Activated CD4-positive, alpha-beta T cell treated with anti-CD3 and anti-CD28 coated beads, Interleukin-2, amount 10 ng/mL, durations not matched to agents 7 days and 5 days (primary cell): Measurements from ENCODE around the gene SNPH. TPM values are rescaled to one million over a fixed set of nuclear protein-coding genes. Genes with fewer than 3 reads are reported as not detected.
"Not testable (repeated sequence)": the region's sequence is repeated elsewhere in the genome, so short reads cannot be mapped to it uniquely, and the experiment has no call there.

Source experiments
- CTCF ChIA-PET: fragments of 350-600 bp; sonication (Branson Sonifier 250); formaldehyde crosslinking; loops from one replicate; lab custom pipeline; 2021; ENCODE audit warnings: antibody characterized with exemption; lab: Charles Lee
- POLR2A ChIA-PET: fragments of 350-600 bp; sonication (Branson Sonifier 250); formaldehyde crosslinking; loops from one replicate; lab custom pipeline; 2021; ENCODE audit warnings: antibody characterized with exemption; lab: Charles Lee
- DNase-seq: peaks from one replicate; pipeline ENCODE4 v3.0.0-alpha.2; 2020
- H3K27ac Mint-ChIP-seq: one replicate; pipeline ENCODE4 v1.8.0; 2021; ENCODE audit warnings: mild to moderate bottlenecking, moderate library complexity, mixed read lengths
- H3K27me3 Mint-ChIP-seq: one replicate; pipeline ENCODE4 v1.8.0; 2021; ENCODE audit warnings: mixed read lengths
- H3K36me3 Mint-ChIP-seq: one replicate; pipeline ENCODE4 v1.8.0; 2021; ENCODE audit warnings: low read depth, mixed read lengths
- H3K4me1 Mint-ChIP-seq: one replicate; pipeline ENCODE4 v1.8.0; 2021; ENCODE audit warnings: mixed read lengths
- H3K4me3 Mint-ChIP-seq: one replicate; pipeline ENCODE4 v1.8.0; 2021; ENCODE audit warnings: mild to moderate bottlenecking, moderate library complexity, mixed read lengths
- H3K9me3 Mint-ChIP-seq: one replicate; pipeline ENCODE4 v1.8.0; 2021; ENCODE audit warnings: mixed read lengths
- total RNA-seq, 2 experiments: library from RNA; stranded (reverse); gene quantifications; one replicate each; pipeline ENCODE4 v1.2.3, GENCODE V29; 2021

The SNPH gene
- total RNA-seq, 2 experiments from 2014 or later, result 7.3 to 8.4 TPM

DNA sequence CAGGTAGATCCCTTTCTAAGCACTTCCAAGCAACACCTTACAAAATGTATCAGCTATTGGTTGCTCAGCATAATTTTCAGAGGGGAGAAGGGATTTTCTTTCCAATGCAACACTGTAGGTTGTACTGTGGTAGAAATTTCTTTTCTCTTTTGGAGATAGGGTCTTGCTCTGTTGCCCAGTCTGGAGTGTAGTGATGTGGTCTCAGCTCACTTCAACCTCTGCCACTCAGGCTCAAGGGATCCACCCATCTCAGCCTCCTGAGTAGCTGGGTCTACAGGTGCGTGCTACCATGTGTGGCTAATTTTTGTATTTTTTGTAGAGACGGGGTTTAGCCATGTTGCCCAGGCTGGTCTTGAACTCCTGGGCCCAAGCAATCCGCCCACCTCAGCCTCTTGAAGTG, 24.0 kb upstream of the SNPH start:
- no peak for DNase-seq
- H3K9me3 Mint-ChIP-seq, result no peaks in the 10 kb centered on the region
- ChIA-PET POLR2A (no interaction called here), CTCF (interaction anchor here (1.4 to 1.5 kb wide), 2 partner anchors 12 to 41 kb away, joined by 3 read pairs; no protein-coding TSS in a partner anchor)
- H3K36me3 Mint-ChIP-seq, result no peaks in the 10 kb centered on the region
- H3K27ac Mint-ChIP-seq, result no peak overlapping the region
- H3K4me3 Mint-ChIP-seq, result no peak overlapping the region
- peaks cover 7% of the 10 kb centered on the region for H3K4me1 Mint-ChIP-seq
- peaks cover 14% of the 10 kb centered on the region for H3K27me3 Mint-ChIP-seq

DNA sequence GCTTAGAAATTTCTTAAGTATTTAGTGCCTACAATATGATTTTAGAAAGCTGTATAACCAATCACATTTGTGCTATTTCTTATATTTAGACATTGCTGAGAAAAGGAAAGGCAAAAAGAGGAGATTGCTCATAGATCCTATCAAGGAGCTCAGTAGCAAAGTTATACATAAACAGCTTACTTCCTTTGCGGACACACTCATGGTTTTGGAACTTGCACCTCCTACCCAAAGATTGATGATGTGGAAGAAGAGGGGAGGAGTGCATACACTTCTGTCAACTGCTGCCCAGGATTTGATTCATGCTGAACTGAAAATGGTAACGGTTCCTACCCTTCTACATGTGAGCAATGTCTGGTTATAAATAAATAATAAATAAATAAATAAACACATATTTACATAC, 23.6 kb upstream of the SNPH start:
- H3K4me1 Mint-ChIP-seq, result peaks cover 7% of the 10 kb centered on the region
- H3K27me3 Mint-ChIP-seq, result peaks cover 14% of the 10 kb centered on the region
- no peak overlapping the region for H3K4me3 Mint-ChIP-seq
- no peak for DNase-seq
- POLR2A ChIA-PET, result no interaction called here
- H3K27ac Mint-ChIP-seq, result no peak overlapping the region
- H3K36me3 Mint-ChIP-seq, result no peaks in the 10 kb centered on the region
- H3K9me3 Mint-ChIP-seq, result no peaks in the 10 kb centered on the region
- CTCF ChIA-PET, result interaction anchor here (1.4 to 1.5 kb wide), 2 partner anchors 12 to 40 kb away, joined by 3 read pairs; no protein-coding TSS in a partner anchor

DNA sequence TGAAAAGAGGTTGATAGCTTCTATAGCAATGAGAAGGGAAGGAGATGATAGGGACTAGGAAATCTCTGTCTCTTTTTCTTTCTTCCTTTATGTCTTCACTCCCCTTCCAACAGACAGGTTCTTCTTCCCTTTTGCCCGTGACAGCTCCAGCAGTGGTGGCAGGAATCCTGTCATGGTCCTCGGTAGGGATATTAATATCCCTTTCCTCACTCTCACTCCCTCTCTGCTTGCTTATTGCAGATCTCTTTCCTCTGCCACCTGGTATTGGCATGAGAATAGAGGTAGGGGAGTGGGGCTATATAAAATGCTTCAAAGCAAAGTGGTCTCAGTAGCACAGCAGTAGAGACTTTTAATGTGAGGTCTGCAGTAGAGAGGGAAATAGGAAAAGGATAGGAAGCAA, 20.5 kb upstream of the SNPH start:
- Mint-ChIP-seq H3K9me3 (no peaks in the 10 kb centered on the region), H3K27ac (no peak overlapping the region), H3K27me3 (peaks cover 8% of the 10 kb centered on the region), H3K4me3 (no peak overlapping the region), H3K36me3 (no peaks in the 10 kb centered on the region), H3K4me1 (peaks cover 7% of the 10 kb centered on the region)
- CTCF ChIA-PET, result no interaction called here
- no peak for DNase-seq
- POLR2A ChIA-PET, result no interaction called here

DNA sequence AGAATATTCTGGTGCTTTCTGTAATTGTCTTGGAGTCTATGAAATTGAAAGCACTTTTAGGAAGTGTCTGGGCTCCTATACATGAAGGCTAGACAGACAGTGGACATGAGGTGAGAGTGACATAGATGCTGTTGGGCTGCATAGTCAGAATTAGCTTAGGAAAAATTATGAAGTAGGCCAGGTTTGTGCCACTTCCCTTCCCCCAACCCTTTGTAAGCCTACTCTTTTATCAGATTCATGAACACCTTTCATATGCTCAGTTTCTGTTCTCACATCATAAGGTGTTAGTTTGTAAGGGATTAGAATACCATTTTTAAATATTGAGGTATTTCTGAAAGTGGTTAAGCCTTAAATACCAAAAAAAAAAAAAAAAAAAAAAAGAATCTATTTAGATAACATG, 18.4 kb upstream of the SNPH start:
- Mint-ChIP-seq H3K27ac (no peak overlapping the region), H3K36me3 (no peaks in the 10 kb centered on the region), H3K9me3 (peaks cover 2% of the 10 kb centered on the region), H3K27me3 (peaks cover 15% of the 10 kb centered on the region), H3K4me3 (no peak overlapping the region), H3K4me1 (peaks cover 7% of the 10 kb centered on the region)
- DNase-seq, result no peak
- POLR2A ChIA-PET, result no interaction called here
- CTCF ChIA-PET, result interaction anchor here (0.6 to 1.3 kb wide), 4 partner anchors 12 to 188 kb away, joined by 3 to 5 read pairs (median 3); no protein-coding TSS in a partner anchor

DNA sequence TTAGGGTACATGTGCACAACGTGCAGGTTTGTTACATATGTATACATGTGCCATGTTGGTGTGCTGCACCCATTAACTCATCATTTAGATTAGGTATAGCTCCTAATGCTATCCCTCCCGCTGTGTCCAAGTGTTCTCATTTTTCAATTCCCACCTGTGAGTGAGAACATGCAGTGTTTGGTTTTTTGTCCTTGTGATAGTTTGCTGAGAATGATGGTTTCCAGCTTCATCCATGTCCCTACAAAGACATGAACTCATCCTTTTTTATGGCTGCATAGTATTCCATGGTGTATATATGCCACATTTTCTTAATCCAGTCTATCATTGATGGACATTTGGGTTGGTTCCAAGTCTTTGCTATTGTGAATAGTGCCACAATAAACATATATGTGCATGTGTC, 15.8 kb upstream of the SNPH start:
- POLR2A ChIA-PET, DNase-seq, H3K36me3 Mint-ChIP-seq, H3K4me3 Mint-ChIP-seq, H3K27ac Mint-ChIP-seq, H3K4me1 Mint-ChIP-seq, H3K9me3 Mint-ChIP-seq: not testable (repeated sequence)
- peaks cover 16% of the 10 kb centered on the region for H3K27me3 Mint-ChIP-seq
- CTCF ChIA-PET, result interaction anchor here (2.2 kb wide), 1 partner anchor 16 kb away, joined by 8 read pairs; the partner anchor contains the start of gene SNPH

DNA sequence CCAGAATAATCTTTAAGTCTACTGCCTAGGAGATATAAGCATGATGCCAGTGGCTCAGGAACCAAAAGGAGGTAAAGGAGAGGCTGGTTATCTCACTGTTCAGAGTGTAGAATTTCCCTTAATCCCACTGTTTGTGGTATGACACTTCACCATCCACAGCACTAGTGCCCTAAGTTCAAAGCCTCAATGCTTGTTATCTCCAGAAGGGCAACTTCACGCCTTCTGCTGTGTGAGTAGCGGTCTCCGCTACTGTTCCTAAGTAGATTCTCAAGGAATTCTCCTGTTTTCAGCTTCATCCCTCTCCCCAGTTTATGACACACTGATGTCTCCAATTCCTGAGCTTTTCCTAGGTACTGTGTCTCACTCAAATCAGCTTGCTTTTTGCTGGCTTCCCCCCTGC, 13.7 kb upstream of the SNPH start:
- no peaks in the 10 kb centered on the region for H3K36me3 Mint-ChIP-seq
- H3K27ac Mint-ChIP-seq, result no peak overlapping the region
- ChIA-PET POLR2A (no interaction called here), CTCF (no interaction called here)
- DNase-seq, result no peak
- peaks cover 2% of the 10 kb centered on the region for H3K9me3 Mint-ChIP-seq
- peaks cover 24% of the 10 kb centered on the region for H3K27me3 Mint-ChIP-seq
- no peak overlapping the region for H3K4me3 Mint-ChIP-seq
- peaks cover 6% of the 10 kb centered on the region for H3K4me1 Mint-ChIP-seq

DNA sequence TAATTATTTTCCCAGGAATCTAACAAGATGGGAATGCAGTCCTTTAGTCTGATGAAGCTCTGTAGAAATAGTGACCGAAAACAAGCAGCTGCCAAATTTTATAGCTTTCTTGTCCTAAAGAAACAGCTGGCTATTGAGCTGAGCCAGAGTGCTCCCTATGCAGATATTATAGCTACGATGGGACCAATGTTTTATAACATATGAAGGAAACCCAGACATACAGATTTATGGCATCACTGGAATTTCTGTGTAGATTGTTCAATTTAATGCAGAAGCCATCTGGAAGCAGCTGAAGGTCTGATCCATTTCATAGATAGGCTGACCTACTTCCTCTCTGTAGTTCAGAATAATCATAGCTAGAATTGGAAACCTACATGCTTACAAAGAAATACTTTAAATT, 11.8 kb upstream of the SNPH start:
- H3K4me3 Mint-ChIP-seq, result no peak overlapping the region
- H3K27ac Mint-ChIP-seq, result no peak overlapping the region
- H3K4me1 Mint-ChIP-seq, result peaks cover 6% of the 10 kb centered on the region
- ChIA-PET POLR2A (no interaction called here), CTCF (interaction anchor here (0.6 to 1.1 kb wide), 4 partner anchors 12 to 339 kb away, joined by 3 read pairs; no protein-coding TSS in a partner anchor)
- peaks cover 2% of the 10 kb centered on the region for H3K9me3 Mint-ChIP-seq
- H3K27me3 Mint-ChIP-seq, result peaks cover 25% of the 10 kb centered on the region
- no peak for DNase-seq
- no peaks in the 10 kb centered on the region for H3K36me3 Mint-ChIP-seq

DNA sequence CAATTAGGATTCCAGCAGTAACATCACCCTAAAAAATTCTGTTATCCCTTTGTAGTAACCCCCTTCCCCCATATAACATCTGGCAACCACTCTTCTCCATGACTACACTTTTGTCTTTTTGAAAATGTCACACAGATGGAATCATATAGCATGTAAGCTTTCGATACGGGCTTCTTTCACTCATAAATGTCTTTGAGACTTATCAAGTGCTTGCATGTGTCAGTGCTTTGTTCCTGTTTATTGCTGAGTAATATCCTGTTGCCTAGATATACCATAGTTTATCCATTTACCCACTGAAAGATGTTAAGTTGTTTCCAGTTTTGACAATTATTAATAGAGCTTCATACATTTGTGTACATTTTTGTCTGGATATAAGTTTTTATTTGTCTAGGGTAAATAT, 10.4 kb upstream of the SNPH start:
- no peak overlapping the region for H3K27ac Mint-ChIP-seq
- ChIA-PET CTCF (interaction anchor here (1.5 kb wide), 1 partner anchor 11 kb away, joined by 6 read pairs; the partner anchor contains the start of gene SNPH), POLR2A (no interaction called here)
- no peak for DNase-seq
- no peak overlapping the region for H3K4me3 Mint-ChIP-seq
- peaks cover 2% of the 10 kb centered on the region for H3K9me3 Mint-ChIP-seq
- H3K36me3 Mint-ChIP-seq, result no peaks in the 10 kb centered on the region
- peaks cover 25% of the 10 kb centered on the region for H3K27me3 Mint-ChIP-seq
- H3K4me1 Mint-ChIP-seq, result peaks cover 6% of the 10 kb centered on the region

DNA sequence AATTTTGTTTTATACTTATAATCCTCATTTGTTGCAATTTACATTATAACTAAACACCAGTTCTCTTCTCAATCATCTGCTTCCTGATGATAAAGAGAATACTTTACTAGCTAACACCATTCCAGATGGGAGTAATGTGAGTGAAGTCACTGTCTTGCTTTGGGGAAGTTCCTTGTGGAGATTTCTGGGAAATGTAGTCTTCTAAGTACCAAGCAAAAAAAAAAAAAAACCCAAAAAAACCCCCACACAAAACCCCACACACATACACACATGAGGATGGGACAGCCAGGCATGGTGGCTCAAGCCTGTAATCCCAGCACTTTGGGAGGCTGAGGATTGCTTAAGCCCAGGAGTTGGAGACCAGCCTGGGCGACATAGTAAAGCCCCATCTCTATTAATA, 2.2 kb upstream of the SNPH start:
- no peak overlapping the region for H3K27ac Mint-ChIP-seq
- ChIA-PET CTCF (interaction anchor here (1.7 kb wide), 1 partner anchor 10 kb away, joined by 5 read pairs; no protein-coding TSS in a partner anchor), POLR2A (no interaction called here)
- H3K4me3 Mint-ChIP-seq, result no peak overlapping the region
- no peaks in the 10 kb centered on the region for H3K27me3 Mint-ChIP-seq
- DNase-seq, result no peak
- H3K9me3 Mint-ChIP-seq, result peaks cover 6% of the 10 kb centered on the region
- H3K36me3 Mint-ChIP-seq, result peaks cover 12% of the 10 kb centered on the region
- H3K4me1 Mint-ChIP-seq, result peaks cover 31% of the 10 kb centered on the region

DNA sequence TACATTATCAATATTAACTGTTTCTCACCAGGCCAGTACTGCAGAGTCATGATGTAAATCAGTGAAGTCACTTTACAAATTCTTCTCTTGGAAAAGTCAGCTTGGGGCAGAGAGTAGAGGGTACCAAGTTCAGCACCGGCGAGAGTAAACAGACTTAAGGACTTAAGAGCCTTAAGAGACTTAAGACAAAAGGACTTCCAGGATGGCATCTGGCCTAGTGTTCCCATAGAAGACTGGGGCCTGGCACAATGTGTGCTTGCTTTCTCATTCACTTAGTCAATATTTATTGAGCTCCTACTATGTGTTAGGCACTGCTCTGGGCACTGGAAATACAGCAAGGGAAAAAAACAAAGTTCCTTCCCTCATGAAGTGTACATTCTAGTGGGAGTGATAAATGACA, 1.4 kb upstream of the SNPH start:
- CTCF ChIA-PET, result interaction anchor here (0.8 kb wide), 1 partner anchor 38 kb away, joined by 3 read pairs; no protein-coding TSS in a partner anchor
- DNase-seq, result no peak
- POLR2A ChIA-PET, result no interaction called here
- Mint-ChIP-seq H3K27ac (peak overlapping the region; percentile 37), H3K36me3 (peaks cover 12% of the 10 kb centered on the region), H3K27me3 (no peaks in the 10 kb centered on the region), H3K4me3 (no peak overlapping the region), H3K9me3 (peaks cover 6% of the 10 kb centered on the region), H3K4me1 (peaks cover 31% of the 10 kb centered on the region)

DNA sequence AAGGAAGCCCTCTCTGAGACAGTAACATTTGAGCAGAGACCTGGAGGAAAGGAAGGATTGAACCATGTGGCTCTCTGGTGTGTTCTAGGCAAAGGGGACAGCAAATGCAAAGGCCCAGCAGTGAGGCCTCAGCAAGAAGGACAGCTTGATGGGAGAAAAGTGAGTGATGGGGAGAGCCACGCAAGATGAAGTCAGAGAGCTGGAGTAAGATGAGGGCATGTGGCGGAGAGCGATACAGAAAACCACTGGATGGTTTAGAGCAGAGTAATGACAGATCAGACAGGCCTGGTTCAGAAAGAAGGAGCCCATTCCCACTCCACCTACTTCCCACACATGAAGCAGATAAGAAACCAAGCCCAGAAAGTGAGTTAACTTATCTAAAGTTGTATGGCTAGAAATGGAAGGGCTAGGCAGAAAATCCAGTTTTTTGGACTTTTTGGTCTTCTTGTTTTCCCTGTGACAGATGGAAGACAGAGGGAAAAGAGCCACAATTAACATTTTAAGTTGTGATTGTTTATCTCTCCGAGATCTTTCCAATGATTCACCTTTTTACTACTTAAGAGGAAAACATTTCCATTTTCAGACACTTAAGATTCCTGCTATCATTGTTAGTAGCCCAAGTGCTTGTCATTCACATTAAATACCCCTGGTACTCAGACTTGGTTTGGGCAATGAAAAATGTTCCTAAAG, 723 bp upstream of the SNPH start:
- DNase-seq, result no peak
- Mint-ChIP-seq H3K9me3 (peaks cover 6% of the 10 kb centered on the region), H3K27ac (peak overlapping the region; percentile 89), H3K36me3 (peaks cover 14% of the 10 kb centered on the region), H3K4me1 (peaks cover 31% of the 10 kb centered on the region), H3K4me3 (peak overlapping the region; percentile 88), H3K27me3 (no peaks in the 10 kb centered on the region)
- CTCF ChIA-PET, result interaction anchor here (0.8 kb wide), 1 partner anchor 38 kb away, joined by 3 read pairs; no protein-coding TSS in a partner anchor
- POLR2A ChIA-PET, result no interaction called here

DNA sequence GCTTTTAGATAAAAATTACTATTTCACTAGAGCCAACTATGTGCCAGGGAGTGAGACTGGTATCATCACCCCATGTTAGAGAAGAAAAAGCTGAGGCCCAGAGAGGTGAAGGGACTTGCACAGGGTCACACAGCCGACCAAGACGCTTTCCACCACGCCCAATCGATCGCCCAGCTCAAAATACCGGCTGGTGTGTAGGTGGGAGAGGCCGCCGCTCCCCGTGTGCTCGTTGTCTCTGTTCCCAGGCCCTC, 253 bp upstream of the SNPH start:
- ChIA-PET CTCF (interaction anchor here (2.0 kb wide), 2 partner anchors 10 to 16 kb away, joined by 6 to 8 read pairs; no protein-coding TSS in a partner anchor), POLR2A (no interaction called here)
- Mint-ChIP-seq H3K27me3 (no peaks in the 10 kb centered on the region), H3K36me3 (peaks cover 14% of the 10 kb centered on the region), H3K9me3 (peaks cover 6% of the 10 kb centered on the region), H3K4me1 (peaks cover 31% of the 10 kb centered on the region), H3K4me3 (peak overlapping the region; percentile 88), H3K27ac (peak overlapping the region; percentile 89)
- DNase-seq, result no peak

DNA sequence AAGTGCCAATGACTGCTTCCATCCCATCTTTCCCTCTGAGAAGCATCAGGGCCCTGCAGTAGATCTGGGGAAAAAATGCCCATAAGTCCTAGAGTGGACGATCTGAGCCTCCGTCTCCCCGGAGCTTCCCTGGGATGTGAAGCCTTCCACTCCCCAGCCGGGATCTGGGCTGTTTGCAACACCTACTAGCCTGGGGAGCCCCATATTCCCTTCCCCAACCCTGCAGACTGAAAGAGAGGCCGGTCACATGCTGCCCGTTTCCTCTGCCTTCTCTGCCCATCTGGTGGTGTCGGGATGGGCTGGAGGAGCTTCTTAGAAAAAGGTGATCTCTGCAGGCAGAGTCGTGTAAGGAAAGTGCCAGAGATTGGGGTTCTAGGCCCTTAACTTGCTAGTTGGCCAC, 1.1 kb downstream of the SNPH start:
- Mint-ChIP-seq H3K27me3 (no peaks in the 10 kb centered on the region), H3K4me1 (peaks cover 34% of the 10 kb centered on the region), H3K27ac (no peak overlapping the region), H3K4me3 (peak overlapping the region; percentile 88), H3K9me3 (peaks cover 5% of the 10 kb centered on the region), H3K36me3 (peaks cover 13% of the 10 kb centered on the region)
- ChIA-PET POLR2A (no interaction called here), CTCF (interaction anchor here (2.0 kb wide), 2 partner anchors 11 to 17 kb away, joined by 6 to 8 read pairs; no protein-coding TSS in a partner anchor)
- DNase-seq, result no peak
